Endothelial cell of umbilical vein (primary cell): ENCODE data around the gene CETP. TPM values are rescaled to one million over a fixed set of nuclear protein-coding genes. Genes with fewer than 3 reads are reported as not detected.
"Not testable (repeated sequence)": the region's sequence is repeated elsewhere in the genome, so short reads cannot be mapped to it uniquely, and the experiment has no call there.

Experiments used
- BruUV-seq: library from RNA; stranded (reverse); fragments of 400-500 nt; replicated peaks from 2 replicates; lab custom pipeline; 2021; lab: Mats Ljungman, UMichigan
- CTCF ChIA-PET: fragments of 300-600, 350-600 bp; sonication (Branson Sonifier 250); formaldehyde crosslinking; loops from one replicate; lab custom pipeline; 2021; ENCODE audit warnings: antibody characterized with exemption, inconsistent platforms; lab: Charles Lee
- POLR2A ChIA-PET: fragments of 300-600, 350-600 bp; sonication (Branson Sonifier 250); formaldehyde crosslinking; loops from one replicate; lab custom pipeline; 2021; ENCODE audit warnings: antibody characterized with exemption, inconsistent platforms; lab: Charles Lee
- DNase-seq: peaks from one replicate; pipeline ENCODE4 v3.0.0-alpha.2; 2011; ENCODE audit warnings: low read depth, low spot score
- FAIRE-seq: peaks from 2 replicates; lab custom pipeline; 2011; peaks lifted over from hg19 to GRCh38; lab: Jason Lieb, UNC
- H2AFZ ChIP-seq: 2 replicates; pipeline ENCODE4 v1.6.0; 2012; ENCODE audit warnings: low read depth, low read length, control low read depth, inconsistent platforms
- H3K27ac ChIP-seq: 2 replicates; pipeline ENCODE4 v1.5.1; 2011; ENCODE audit warnings: low read depth, mild to moderate bottlenecking, control low read depth, low read length, moderate library complexity; ENCODE audit not compliant: insufficient read depth
- H3K27me3 ChIP-seq, 2 experiments: 2 replicates each; pipeline versions ENCODE4 v1.6.0 to v1.6.1; 2011; ENCODE audit warnings: low read length in 2 of 2, mixed read lengths in 1 of 2; ENCODE audit not compliant: control insufficient read depth in 2 of 2, insufficient read depth in 2 of 2
- H3K36me3 ChIP-seq, 2 experiments: 2 replicates in 1 of 2; 3 replicates in 1 of 2; pipeline ENCODE4 v1.5.1; 2011; ENCODE audit warnings: low read length in 2 of 2, mild to moderate bottlenecking in 1 of 2, moderate library complexity in 1 of 2; ENCODE audit not compliant: control insufficient read depth in 2 of 2, insufficient read depth in 2 of 2; ENCODE audit errors: extremely low read depth in 1 of 2
- H3K4me1 ChIP-seq: 3 replicates; pipeline ENCODE4 v1.5.1; 2011; ENCODE audit warnings: mild to moderate bottlenecking, low read length; ENCODE audit not compliant: control insufficient read depth, insufficient read depth; ENCODE audit errors: extremely low read depth
- H3K4me2 ChIP-seq: 2 replicates; pipeline ENCODE4 v1.6.1; 2011; ENCODE audit warnings: low read length, control low read depth, mixed read lengths; ENCODE audit not compliant: insufficient read depth
- H3K4me3 ChIP-seq, 3 experiments: fragments of 200-600 bp in 1 of 3; sonication (generic), shearing (Covaris generic) in 1 of 3; replicated peaks in 1 of 3; 2 replicates each; pipeline ENCODE4 v1.5.1; 2011 to 2016; ENCODE audit warnings: control low read depth in 3 of 3, low read length in 3 of 3, mild to moderate bottlenecking in 2 of 3, inconsistent platforms in 1 of 3, low read depth in 1 of 3, moderate library complexity in 1 of 3; ENCODE audit not compliant: insufficient read depth in 1 of 3
- H3K79me2 ChIP-seq: 2 replicates; pipeline ENCODE4 v1.6.0; 2012; ENCODE audit warnings: low read length, inconsistent platforms; ENCODE audit not compliant: control insufficient read depth, insufficient read depth
- H3K9ac ChIP-seq: replicated peaks from 2 replicates; pipeline ENCODE3; 2011; ENCODE audit warnings: low read length, control low read depth; ENCODE audit not compliant: insufficient read depth; ENCODE audit errors: extremely low read depth
- H3K9me1 ChIP-seq: replicated peaks from 3 replicates; pipeline ENCODE4 v1.6.0; 2011; ENCODE audit warnings: mild to moderate bottlenecking, low read length; ENCODE audit not compliant: control insufficient read depth, insufficient read depth; ENCODE audit errors: extremely low read depth
- H3K9me3 ChIP-seq: replicated peaks from 2 replicates; pipeline ENCODE4 v1.5.1; 2012; ENCODE audit warnings: low read length, inconsistent platforms; ENCODE audit not compliant: control insufficient read depth, insufficient read depth
- H4K20me1 ChIP-seq: replicated peaks from 2 replicates; pipeline ENCODE3; 2011; ENCODE audit warnings: mild to moderate bottlenecking, low read length; ENCODE audit not compliant: control insufficient read depth, insufficient read depth; ENCODE audit errors: extremely low read depth
- FOS ChIP-seq: IDR thresholded peaks from 2 replicates; pipeline ENCODE4 v1.6.1; 2011; ENCODE audit warnings: mild to moderate bottlenecking, low read length, moderate library complexity, borderline replicate concordance; ENCODE audit not compliant: insufficient read depth
- GATA2 ChIP-seq: IDR thresholded peaks from 2 replicates; pipeline ENCODE4 v1.7.0; 2011; ENCODE audit warnings: low read depth, mild to moderate bottlenecking, moderate library complexity, mixed read lengths, low read length; ENCODE audit not compliant: insufficient read length, insufficient read depth
- JUN ChIP-seq: IDR thresholded peaks from 2 replicates; pipeline ENCODE4 v1.6.1; 2011; ENCODE audit warnings: borderline replicate concordance, low read depth; ENCODE audit not compliant: insufficient read length, insufficient read depth
- MYC ChIP-seq: IDR thresholded peaks from one replicate; pipeline ENCODE4 v1.6.1; 2011; ENCODE audit warnings: mild to moderate bottlenecking, low read depth, low read length
- POLR2A ChIP-seq: IDR thresholded peaks from 2 replicates; pipeline ENCODE4 v1.6.1; 2012; ENCODE audit warnings: low read depth, mild to moderate bottlenecking, control low read depth, low read length
- POLR2AphosphoS5 ChIP-seq: IDR thresholded peaks from 2 replicates; pipeline ENCODE4 v1.6.1; 2012; ENCODE audit warnings: low read depth, mild to moderate bottlenecking, control low read depth, low read length, moderate library complexity; ENCODE audit not compliant: insufficient read depth
- dilution Hi-C: fragments of 300-500 bp; cut with MboI; formaldehyde crosslinking; loops from one replicate; pipeline ENCODE4 v1.15.0; 2019; ENCODE audit warnings: low sequenced_read_pairs; ENCODE audit not compliant: extremely low pct_ligation_motif_present
- intact Hi-C: fragments of 100-400 bp; cut with micrococcal nuclease; formaldehyde crosslinking; loops from one replicate; pipeline ENCODE4 v1.10.0; 2022
- polyA plus RNA-seq, 4 experiments: library from polyadenylated mRNA; depleted of rRNA in 3 of 4; stranded (reverse) in 3 of 4; unstranded in 1 of 4; fragments of >200 nt; gene quantifications; 2 replicates each; pipeline versions ENCODE4 v1.2.1 to v1.2.3, GENCODE V29; 2011 to 2012; ENCODE audit warnings: missing spikeins in 1 of 4
- total RNA-seq: library from RNA; stranded (reverse); gene quantifications from 2 replicates; pipeline ENCODE4 v1.2.3, GENCODE V29; 2021
- TF ChIP-seq, protein P1 (sequence below): IDR thresholded peaks from 2 replicates; pipeline ENCODE4 v1.6.1; 2011; ENCODE audit not compliant: insufficient read depth, insufficient read length

The CETP gene
- total and polyA plus RNA-seq, 2 donors (not counting 3 experiments of a cell fraction or from before 2014, with no cell fraction given), result 2.2 to 2.8 TPM

DNA sequence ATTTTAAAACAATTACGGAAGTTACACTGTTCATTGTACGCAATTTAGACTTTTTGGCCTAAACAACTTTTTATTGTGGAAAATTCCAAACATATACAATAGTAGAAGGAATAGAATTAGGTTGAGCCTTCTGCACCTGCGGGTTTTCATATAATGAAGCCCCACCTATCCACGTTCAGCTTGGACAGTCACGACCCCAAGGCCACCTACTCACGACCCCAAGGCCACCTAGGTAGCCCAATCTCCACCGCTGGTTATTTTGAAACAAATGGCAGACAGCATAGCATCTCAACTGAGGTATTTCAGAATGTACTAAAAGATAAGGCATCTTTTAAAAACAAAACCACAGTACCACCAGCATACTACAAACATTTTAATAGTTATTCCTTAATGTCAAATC lies 28.2 kb downstream of the CETP start:
- FAIRE-seq, result peak; percentile 24
- no peak for DNase-seq
- Histone ChIP-seq H3K79me2 (peaks cover 6% of the 10 kb centered on the region), H3K9ac (peak overlapping the region; percentile 90), H3K9me3 (no peaks in the 10 kb centered on the region), H4K20me1 (no peaks in the 10 kb centered on the region), H3K27me3 (no peaks in the 10 kb centered on the region), H3K36me3 (no peaks in the 10 kb centered on the region), H3K9me1 (no peaks in the 10 kb centered on the region), H3K4me2 (peak overlapping the region; percentile 97), H3K4me1 (peaks cover 17% of the 10 kb centered on the region), H3K27ac (peak overlapping the region; percentile 58), H3K4me3 (peak overlapping the region; percentile 80 to 96 (median 86)), H2AFZ (peak overlapping the region; percentile 99)
- BruUV-seq, result no TSS peak
- POLR2A ChIA-PET, result interaction anchor here (0.7 to 1.2 kb wide), 3 partner anchors 8 to 56 kb away, joined by 3 to 5 read pairs (median 5); no protein-coding TSS in a partner anchor
- TF ChIP-seq, protein P1, sequence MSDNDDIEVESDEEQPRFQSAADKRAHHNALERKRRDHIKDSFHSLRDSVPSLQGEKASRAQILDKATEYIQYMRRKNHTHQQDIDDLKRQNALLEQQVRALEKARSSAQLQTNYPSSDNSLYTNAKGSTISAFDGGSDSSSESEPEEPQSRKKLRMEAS, result no peak
- TF ChIP-seq GATA2 (no peak), JUN (no peak), POLR2A (no peak)
- dilution Hi-C loops, result no loop called here
- CTCF ChIA-PET, result interaction anchor here (1.0 to 3.2 kb wide), 6 partner anchors 9 to 194 kb away, joined by 3 to 27 read pairs (median 4); no protein-coding TSS in a partner anchor
- intact Hi-C loops, result no loop called here

DNA sequence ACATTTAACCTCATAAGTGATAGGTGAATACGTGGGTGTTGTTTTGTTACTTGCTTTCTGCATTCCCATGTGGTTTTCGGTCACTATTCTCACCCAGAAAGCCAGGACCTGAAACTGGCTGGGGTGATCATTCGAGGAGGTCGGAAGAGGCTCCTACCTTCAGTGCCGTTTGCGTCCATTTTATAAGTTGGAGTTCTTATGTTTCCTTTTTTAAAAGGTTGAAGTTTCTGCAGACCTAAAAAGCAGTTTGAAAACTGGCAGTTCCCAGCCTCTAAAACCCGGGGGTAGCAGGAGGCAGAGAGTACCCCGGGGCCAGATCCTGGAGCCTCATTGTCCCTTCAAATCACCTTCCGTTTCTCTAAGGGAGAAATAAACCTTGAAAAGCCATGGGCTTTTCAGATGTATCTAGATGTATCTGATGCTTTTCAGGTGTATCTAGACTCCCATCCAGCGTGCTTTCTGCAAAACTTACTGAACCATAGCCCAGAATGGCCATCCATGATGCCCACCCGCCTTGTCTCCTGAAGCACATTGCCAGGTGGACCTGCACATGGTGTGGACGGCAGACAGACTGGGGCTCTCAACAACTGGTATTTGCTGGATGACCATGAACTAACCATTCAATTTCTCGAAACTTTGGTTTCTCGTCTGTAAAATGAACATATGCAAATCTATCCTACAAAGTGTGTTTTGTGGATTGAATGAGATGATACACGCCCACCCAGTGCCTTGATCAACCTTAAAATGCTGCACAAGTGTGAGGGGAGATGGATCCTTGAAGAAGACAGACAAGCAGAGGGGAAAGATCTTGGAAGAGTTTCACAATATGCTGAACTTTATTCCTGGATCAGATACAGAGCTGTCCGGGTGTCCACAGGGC lies 28.9 kb downstream of the CETP start:
- H3K27ac ChIP-seq, result no peak overlapping the region
- DNase-seq, result no peak
- H3K9me1 ChIP-seq, result no peaks in the 10 kb centered on the region
- no peaks in the 10 kb centered on the region for H3K36me3 ChIP-seq
- CTCF ChIA-PET, result interaction anchor here (3.2 kb wide), 2 partner anchors 26 to 55 kb away, joined by 24 to 27 read pairs; no protein-coding TSS in a partner anchor
- H2AFZ ChIP-seq, result no peak overlapping the region
- TF ChIP-seq POLR2AphosphoS5, result no peak
- no peak for TF ChIP-seq FOS
- TF ChIP-seq, protein P1, result no peak
- TF ChIP-seq MYC, result no peak
- H3K27me3 ChIP-seq, result no peaks in the 10 kb centered on the region
- no peak for FAIRE-seq
- peaks cover 6% of the 10 kb centered on the region for H3K79me2 ChIP-seq
- H3K4me1 ChIP-seq, result peaks cover 15% of the 10 kb centered on the region
- dilution Hi-C loops, result no loop called here
- H3K9me3 ChIP-seq, result no peaks in the 10 kb centered on the region
- TSS peak; percentile 6 for BruUV-seq
- POLR2A ChIA-PET, result no interaction called here
- no peak overlapping the region for H3K9ac ChIP-seq
- H3K4me2 ChIP-seq, result peak overlapping the region; percentile 97
- no peaks in the 10 kb centered on the region for H4K20me1 ChIP-seq
- intact Hi-C loops, result no loop called here
- H3K4me3 ChIP-seq, result no peak overlapping the region

DNA sequence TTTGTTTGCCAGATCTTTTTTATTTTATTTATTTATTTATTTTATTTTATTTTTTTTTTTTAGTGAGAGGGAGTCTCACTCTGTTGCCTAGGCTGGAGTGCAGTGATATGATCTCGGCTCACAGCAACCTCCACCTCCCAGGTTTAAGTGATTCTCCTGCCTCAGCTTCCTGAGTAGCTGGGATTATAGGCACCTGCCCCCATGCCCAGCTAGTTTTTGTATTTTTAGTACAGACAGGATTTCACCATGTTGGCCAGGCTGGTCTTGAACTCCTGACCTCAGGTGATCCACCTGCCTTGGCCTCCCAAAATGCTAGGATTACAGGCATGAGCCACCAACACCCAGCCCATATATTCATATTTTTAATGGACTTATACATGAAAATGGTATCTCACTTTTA lies 30.7 kb downstream of the CETP start:
- H4K20me1 ChIP-seq, H3K4me3 ChIP-seq, H3K79me2 ChIP-seq, DNase-seq, BruUV-seq, H2AFZ ChIP-seq, CTCF ChIA-PET, dilution Hi-C loops, H3K4me2 ChIP-seq, FAIRE-seq, H3K36me3 ChIP-seq, H3K27me3 ChIP-seq, H3K9me1 ChIP-seq, POLR2A ChIA-PET, H3K27ac ChIP-seq, intact Hi-C loops, H3K9ac ChIP-seq, H3K9me3 ChIP-seq: not testable (repeated sequence)
- H3K4me1 ChIP-seq, result peaks cover 15% of the 10 kb centered on the region
